Left ventricle myocardium superior (tissue), 1 donor: ENCODE measurements around the gene FSIP2. TPM values are rescaled to one million over a fixed set of nuclear protein-coding genes. Genes with fewer than 3 reads are reported as not detected.

Experiments used
- ATAC-seq: fragments of 200-7000 bp; cut with Tn5 transposase; one replicate; pipeline ENCODE4 v1.9.1; 2020; ENCODE audit warnings: mild to moderate bottlenecking, moderate library complexity
- DNase-seq: peaks from one replicate; pipeline ENCODE4 v3.0.0-alpha.2; 2020
- intact Hi-C: fragments of 100-400 bp; cut with micrococcal nuclease; formaldehyde crosslinking; loops from one replicate; pipeline ENCODE4 v1.11.0; 2022
- long read RNA-seq: library from polyadenylated mRNA; unstranded; transcript quantifications from one replicate; pipeline ENCODE4 v2.0.0, GENCODE V29; 2021
- total RNA-seq: library from RNA; stranded (reverse); fragmentation: NEBNext Ultra II Directional; extraction: Animal tissue kit (Norgen Biotek cat#: 25700); gene quantifications from one replicate; pipeline ENCODE4 v1.2.1, GENCODE V29; 2021
- donor health status: DM: no; HTN: yes; CAD: no; lungs with severe emphysema.

The FSIP2 gene
- total RNA-seq: 0.20 TPM
- long read RNA-seq: 0 reads

- DNase-seq (peak; percentile 67), ATAC-seq (peak; percentile 82)
- intact Hi-C loops: no loop called here
Measured at GRCh38 chr2:185738679-185739472, at the start of gene FSIP2. TSS of gene FSIP2 (plus strand) at chr2:185738804. CDS start at chr2:185738895, 91 bp downstream.

DNA sequence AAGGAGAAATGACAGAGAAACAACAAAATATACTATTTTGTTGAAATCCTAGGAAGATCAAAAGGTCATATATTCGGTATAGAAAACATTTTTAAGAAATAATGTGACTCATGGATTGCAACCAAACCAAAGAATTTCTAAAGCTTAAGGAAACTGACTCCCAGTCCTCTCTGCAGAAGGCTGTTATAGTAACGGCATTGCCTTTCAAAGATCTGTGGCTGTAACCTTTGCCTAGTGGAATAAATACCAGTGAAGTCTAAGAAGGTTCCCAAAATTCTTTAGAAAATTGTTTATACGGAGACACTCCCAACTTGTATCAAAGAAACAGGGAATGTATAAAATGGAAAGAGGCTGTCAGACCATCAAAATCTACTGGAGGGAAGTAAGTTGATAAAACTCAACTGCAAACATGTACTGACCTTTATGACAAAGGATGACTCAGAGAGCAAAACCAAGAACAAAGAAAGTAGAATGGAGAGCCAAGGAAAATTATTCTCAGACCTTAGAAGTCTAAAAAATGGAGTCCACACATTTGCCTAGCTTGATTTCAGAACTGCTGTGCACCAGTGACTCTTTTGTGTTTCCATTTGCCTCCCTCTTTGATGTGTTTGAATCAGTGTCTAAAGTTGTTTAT lies 48.6 kb upstream of the FSIP2 start:
- intact Hi-C loops: no loop called here
- no peak for ATAC-seq
- no peak for DNase-seq

- ATAC-seq (no peak), DNase-seq (no peak)
- intact Hi-C loops: no loop called here
Measured at GRCh38 chr2:185695711-185696235, 42.8 kb upstream of the FSIP2 start.

- ATAC-seq (no peak), DNase-seq (no peak)
- intact Hi-C loops: no loop called here
Measured at GRCh38 chr2:185700883-185701282, 37.7 kb upstream of the FSIP2 start.

GRCh38 chr2:185734658-185735057 lies 3.9 kb upstream of the FSIP2 start:
- no peak for DNase-seq

DNA sequence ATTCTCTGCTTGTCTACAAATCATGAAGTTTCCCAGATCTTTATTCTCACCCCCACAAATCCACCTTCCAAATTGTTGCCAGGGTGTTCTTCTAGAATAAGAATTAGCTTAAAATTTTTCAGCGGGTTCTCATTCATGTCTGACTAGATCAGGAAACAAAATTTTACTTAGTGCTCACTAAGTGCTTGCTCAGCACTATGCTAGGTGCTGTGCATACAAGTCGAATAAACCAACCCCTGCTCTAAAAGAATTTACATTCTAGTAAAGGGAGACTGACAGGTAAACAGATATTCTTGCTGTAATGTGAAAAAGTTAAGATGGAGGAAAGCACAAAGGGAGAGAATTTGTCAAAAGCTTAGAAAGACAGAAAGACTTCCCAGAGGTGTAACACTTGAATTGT lies 2.4 kb upstream of the FSIP2 start:
- intact Hi-C loops: no loop called here
- ATAC-seq (no peak), DNase-seq (no peak)

More at GRCh38 chr2:185734658-185735057, 3.9 kb upstream of the FSIP2 start:
- no peak for ATAC-seq
- intact Hi-C loops: no loop called here

- DNase-seq (no peak), ATAC-seq (no peak)
- intact Hi-C loops: no loop called here
Measured at GRCh38 chr2:185745864-185746859, 7.6 kb downstream of the FSIP2 start.

- DNase-seq: no peak
- intact Hi-C loops: no loop called here
- ATAC-seq: no peak
Measured at GRCh38 chr2:185757356-185757755, 18.8 kb downstream of the FSIP2 start.

GRCh38 chr2:185771396-185771795 lies 32.8 kb downstream of the FSIP2 start:
- intact Hi-C loops: no loop called here
- ATAC-seq (no peak), DNase-seq (no peak)

- intact Hi-C loops: no loop called here
- DNase-seq (no peak), ATAC-seq (no peak)
Measured at GRCh38 chr2:185780890-185781289, 42.3 kb downstream of the FSIP2 start.

DNA sequence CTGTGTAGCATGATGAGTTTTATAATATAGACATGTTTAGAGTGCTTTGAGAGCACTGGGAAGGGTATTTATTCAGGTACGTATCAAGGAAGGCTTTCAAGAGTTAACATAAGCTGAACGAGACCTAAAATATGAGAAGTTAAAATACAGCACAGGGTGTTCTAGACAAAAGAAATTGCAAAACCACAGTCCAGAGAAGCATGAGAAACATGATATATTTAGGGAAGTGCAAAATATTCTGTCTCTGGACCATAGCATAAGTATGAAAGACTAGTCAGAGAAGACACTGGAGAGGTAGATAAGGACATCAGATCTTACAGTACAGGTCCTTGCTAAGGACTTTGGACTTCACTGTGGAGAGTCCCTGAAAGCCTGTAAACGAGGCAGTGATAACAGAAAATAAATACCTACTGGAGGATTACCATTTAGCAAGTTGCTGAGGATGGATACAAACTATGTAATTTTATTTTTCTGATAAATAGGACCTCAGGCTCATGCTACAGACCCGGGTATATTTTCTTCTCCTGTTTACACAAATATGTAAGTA lies 43.7 kb downstream of the FSIP2 start:
- intact Hi-C loops: no loop called here
- ATAC-seq (no peak), DNase-seq (no peak)

DNA sequence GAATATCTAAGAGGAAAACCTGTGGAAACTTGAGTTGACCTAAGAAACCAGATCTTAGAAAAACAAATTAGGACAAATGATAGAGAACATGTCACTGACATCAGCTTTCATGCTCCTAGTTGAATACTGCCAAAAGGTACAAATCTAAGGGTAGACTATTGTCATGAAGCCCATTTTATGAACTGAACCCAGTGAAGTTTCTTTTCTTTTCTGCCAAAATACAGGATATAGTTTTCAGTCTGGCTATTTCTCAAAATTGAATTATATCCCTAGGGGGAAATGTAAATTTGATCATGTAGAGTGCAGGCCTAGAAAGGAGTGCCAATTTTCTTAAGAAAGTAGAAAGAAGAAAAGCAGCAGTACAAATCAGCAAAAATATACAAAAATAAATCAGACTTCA lies 46.6 kb downstream of the FSIP2 start:
- intact Hi-C loops: no loop called here
- DNase-seq (no peak), ATAC-seq (no peak)

DNA sequence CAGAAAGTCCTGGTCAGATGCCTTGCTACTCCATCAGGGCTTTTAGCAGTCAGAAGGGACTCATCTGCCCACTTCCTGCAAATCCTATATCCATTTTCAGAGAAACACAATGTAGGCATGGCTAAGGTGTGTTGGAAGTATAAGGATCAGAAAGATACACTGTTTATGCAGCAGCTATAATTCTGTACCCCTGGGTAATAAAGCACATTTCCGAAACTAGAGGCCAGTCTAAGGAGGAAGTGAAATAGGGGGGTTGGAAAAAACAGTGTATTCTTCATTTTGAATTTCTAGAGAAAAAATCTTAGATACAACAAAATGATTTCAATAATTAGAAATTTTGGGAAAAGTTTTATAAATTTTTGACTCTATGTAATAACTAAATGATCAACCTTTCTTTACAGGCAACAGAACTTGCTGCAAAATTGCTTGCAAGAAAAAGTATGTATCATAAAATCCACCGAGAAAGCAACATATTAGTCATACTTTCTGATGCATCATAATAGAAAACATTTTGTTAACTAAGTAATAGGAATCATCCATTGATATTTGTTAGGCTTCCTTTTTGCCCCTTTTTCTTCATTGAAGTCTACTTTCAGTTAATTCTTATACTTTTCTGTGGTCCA lies 47.4 kb downstream of the FSIP2 start:
- intact Hi-C loops: no loop called here
- no peak for DNase-seq

GRCh38 chr2:185787227-185788145 lies 48.9 kb downstream of the FSIP2 start:
- intact Hi-C loops: no loop called here
- DNase-seq (no peak), ATAC-seq (no peak)

More for the DNA sequence above, 47.4 kb downstream of the FSIP2 start:
- ATAC-seq: no peak

DNA sequence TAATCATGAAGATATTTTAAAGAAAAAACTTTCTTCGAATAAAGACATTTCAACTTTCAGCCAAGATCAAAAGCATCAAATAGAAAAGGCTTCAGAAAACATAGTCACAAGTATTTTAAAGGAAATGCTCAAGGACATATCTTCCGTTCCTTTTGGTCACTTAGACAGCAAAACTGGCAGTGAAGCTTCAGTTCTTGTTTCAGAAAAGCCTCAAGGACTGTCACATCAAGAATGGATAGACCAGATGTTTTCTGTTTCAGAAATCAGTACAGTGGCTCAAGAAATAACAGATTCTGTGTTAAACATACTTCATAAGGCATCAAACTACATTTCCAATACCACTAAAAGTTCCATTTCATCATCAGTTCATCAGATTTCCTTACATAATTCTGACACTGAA lies 51.8 kb downstream of the FSIP2 start:
- ATAC-seq: no peak
- intact Hi-C loops: no loop called here
- DNase-seq: no peak

DNA sequence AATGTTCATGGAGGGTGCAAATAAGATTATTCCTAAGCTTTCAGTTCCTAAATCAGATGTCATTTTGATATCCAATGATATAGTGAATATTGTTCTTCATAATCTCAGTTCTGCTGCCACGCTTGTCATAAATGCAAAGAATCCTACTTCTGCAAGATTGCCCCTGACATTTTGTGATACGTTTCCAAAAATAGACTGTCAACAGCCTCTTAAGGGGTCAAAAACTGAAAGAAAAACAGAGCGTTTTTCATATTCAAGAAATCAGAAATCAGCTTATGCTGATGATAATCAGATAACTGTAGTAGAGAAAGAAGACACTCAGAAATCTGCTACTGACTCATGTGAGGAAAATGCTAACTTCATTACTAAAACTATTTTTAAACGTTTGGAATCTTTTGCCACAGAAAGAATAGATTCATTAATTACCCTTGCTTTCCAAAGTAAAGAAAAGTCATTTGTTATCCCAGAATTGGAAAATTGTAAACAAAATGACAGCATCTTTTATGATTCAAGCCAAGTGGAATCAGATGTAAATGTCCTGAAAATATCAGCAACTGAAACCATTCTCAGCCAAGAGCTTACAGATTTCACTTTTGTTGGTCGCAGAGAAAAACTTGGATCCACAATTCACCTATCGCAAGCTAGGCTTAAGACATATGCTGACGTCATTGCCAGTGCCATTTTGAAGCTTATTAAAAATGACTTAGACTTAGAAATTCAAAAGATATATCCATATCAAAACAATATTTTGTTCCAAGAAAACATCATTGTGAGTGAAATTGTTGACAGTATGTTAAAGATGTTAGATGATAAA lies 55.1 kb downstream of the FSIP2 start:
- DNase-seq: no peak

GRCh38 chr2:185796758-185797157 lies 58.2 kb downstream of the FSIP2 start:
- no peak for ATAC-seq
- intact Hi-C loops: no loop called here
- no peak for DNase-seq

More for the DNA sequence above, 55.1 kb downstream of the FSIP2 start:
- ATAC-seq: no peak
- intact Hi-C loops: no loop called here
